OCI-LY1 (cell line): ENCODE measurements around the gene PTPRG.

Experiments
- EZH2 ChIP-seq: fragments of 200-600 bp; sonication (generic), shearing (Covaris generic); IDR thresholded peaks from 2 replicates; pipeline ENCODE4 v1.8.0; 2017; ENCODE audit warnings: borderline replicate concordance, mixed run types, mild to moderate bottlenecking, antibody characterized with exemption, low read length, moderate library complexity, mixed read lengths
- TF ChIP-seq, protein P1 (sequence below): fragments of 200-600 bp; sonication (generic), shearing (Covaris generic); IDR thresholded peaks from 2 replicates; pipeline ENCODE4 v1.5.1; 2017; ENCODE audit warnings: mild to moderate bottlenecking, antibody characterized with exemption, low read length, moderate library complexity, mixed read lengths

DNA sequence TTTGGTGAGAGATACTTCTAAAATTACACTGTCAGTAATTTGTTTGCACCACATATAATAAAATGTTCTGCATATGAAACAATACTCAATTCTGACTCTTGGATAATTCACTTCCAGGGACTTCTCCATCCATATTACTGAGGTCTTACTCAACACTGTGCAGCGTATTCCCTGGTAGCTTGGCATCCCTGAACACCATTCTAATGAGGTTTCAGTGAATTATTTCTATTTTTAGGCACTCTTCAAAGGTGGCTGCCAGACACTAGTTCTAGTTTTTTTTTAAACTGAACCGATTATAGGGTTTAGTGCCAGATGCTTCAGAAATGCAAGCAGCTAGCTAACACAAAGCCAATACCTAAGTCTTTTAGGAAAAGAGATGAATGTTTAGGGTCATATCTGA, 528.7 kb downstream of the PTPRG start:
- TF ChIP-seq, protein P1, sequence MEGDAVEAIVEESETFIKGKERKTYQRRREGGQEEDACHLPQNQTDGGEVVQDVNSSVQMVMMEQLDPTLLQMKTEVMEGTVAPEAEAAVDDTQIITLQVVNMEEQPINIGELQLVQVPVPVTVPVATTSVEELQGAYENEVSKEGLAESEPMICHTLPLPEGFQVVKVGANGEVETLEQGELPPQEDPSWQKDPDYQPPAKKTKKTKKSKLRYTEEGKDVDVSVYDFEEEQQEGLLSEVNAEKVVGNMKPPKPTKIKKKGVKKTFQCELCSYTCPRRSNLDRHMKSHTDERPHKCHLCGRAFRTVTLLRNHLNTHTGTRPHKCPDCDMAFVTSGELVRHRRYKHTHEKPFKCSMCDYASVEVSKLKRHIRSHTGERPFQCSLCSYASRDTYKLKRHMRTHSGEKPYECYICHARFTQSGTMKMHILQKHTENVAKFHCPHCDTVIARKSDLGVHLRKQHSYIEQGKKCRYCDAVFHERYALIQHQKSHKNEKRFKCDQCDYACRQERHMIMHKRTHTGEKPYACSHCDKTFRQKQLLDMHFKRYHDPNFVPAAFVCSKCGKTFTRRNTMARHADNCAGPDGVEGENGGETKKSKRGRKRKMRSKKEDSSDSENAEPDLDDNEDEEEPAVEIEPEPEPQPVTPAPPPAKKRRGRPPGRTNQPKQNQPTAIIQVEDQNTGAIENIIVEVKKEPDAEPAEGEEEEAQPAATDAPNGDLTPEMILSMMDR = no peak
- TF ChIP-seq EZH2 = no peak
